ENCODE data around the gene DDX46.
"Not testable (repeated sequence)": the region's sequence is repeated elsewhere in the genome, so short reads cannot be mapped to it uniquely, and the experiment has no call there.

The DDX46 gene

GRCh38 chr5:134851307-134851923 lies 92.8 kb downstream of the DDX46 start:
- peak; percentile 68 for TF ChIP-seq CTCF (IDR thresholded peaks at IDR 0.05; ENCODE audit: low read depth, low read length, missing control alignments)
- in situ Hi-C loops (cut with HindIII; ENCODE audit: low sequenced_read_pairs) = no loop called here
- no peak overlapping the region for H3K4me3 ChIP-seq (ENCODE audit: low read depth, low read length)
- no peak for DNase-seq (ENCODE audit: low read depth)

DNA sequence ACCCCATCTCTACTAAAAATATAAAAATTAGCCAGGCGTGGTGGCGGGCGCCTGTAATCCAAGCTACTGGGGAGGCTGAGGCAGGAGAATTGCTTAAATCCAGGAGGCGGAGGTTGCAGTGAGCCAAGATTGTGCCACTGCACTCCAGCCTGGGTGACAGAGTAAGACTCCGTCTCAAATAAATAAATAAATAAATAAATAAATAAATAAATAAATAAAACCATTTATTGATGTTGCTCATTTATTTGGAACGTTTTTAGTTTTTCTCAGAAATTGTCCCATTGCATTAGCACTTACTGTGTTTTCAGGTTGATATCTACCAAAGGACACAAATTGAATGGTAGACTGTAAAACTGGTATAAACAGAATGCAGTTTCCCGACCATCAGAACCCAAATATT lies 97.9 kb downstream of the DDX46 start:
- H3K4me3 ChIP-seq (ENCODE audit: low read depth, low read length); DNase-seq (ENCODE audit: low read depth); in situ Hi-C loops (cut with HindIII; ENCODE audit: low sequenced_read_pairs): not testable (repeated sequence)

GRCh38 chr5:134857401-134857800 lies 98.8 kb downstream of the DDX46 start:
- H3K4me3 ChIP-seq (ENCODE audit: low read depth, low read length) = no peak overlapping the region
- in situ Hi-C loops (cut with HindIII; ENCODE audit: low sequenced_read_pairs) = no loop called here
- no peak for TF ChIP-seq CTCF (IDR thresholded peaks at IDR 0.05; ENCODE audit: low read depth, low read length, missing control alignments)
- DNase-seq (ENCODE audit: low read depth) = no peak

- DNase-seq (ENCODE audit: low read depth) = no peak
- H3K4me3 ChIP-seq (ENCODE audit: low read depth, low read length) = no peak overlapping the region
- TF ChIP-seq CTCF (IDR thresholded peaks at IDR 0.05; ENCODE audit: low read depth, low read length, missing control alignments) = no peak
- in situ Hi-C loops (cut with HindIII; ENCODE audit: low sequenced_read_pairs) = no loop called here
These were observed 106.1 kb downstream of the DDX46 start for GRCh38 chr5:134864707-134865106.

- no peak for TF ChIP-seq CTCF (IDR thresholded peaks at IDR 0.05; ENCODE audit: low read depth, low read length, missing control alignments)
- no peak for DNase-seq (ENCODE audit: low read depth)
- H3K4me3 ChIP-seq (ENCODE audit: low read depth, low read length) = no peak overlapping the region
These were observed 114.9 kb downstream of the DDX46 start for GRCh38 chr5:134873494-134873893.

GRCh38 chr5:134873987-134874830 lies 115.6 kb downstream of the DDX46 start, which contains the start of gene TXNDC15:
Gene TXNDC15 (plus strand): TSS chr5:134874371. CDS start chr5:134874428, 57 bp downstream.
- H3K4me3 ChIP-seq (ENCODE audit: low read depth, low read length) = peak within 1 kb of the TSS; percentile 83
- in situ Hi-C loops (cut with HindIII; ENCODE audit: low sequenced_read_pairs) = no loop called here
- peak; percentile 64 for DNase-seq (ENCODE audit: low read depth)
- TF ChIP-seq CTCF (IDR thresholded peaks at IDR 0.05; ENCODE audit: low read depth, low read length, missing control alignments) = no peak

More at GRCh38 chr5:134873494-134873893, 114.9 kb downstream of the DDX46 start:
- in situ Hi-C loops (cut with HindIII; ENCODE audit: low sequenced_read_pairs) = no loop called here
